Activated naive CD4-positive, alpha-beta T cell treated with anti-CD3 and anti-CD28 coated beads for 36 hours (primary cell): ENCODE data around the gene COL17A1. TPM values are rescaled to one million over a fixed set of nuclear protein-coding genes. Genes with fewer than 3 reads are reported as not detected.
A peak's percentile ranks its signal among the peaks of the same experiment; 100 is the strongest.

Experiments
- CTCF ChIA-PET: fragments of 350-600 bp; sonication (Branson Sonifier 250); formaldehyde crosslinking; loops from one replicate; lab custom pipeline; 2021; ENCODE audit warnings: antibody characterized with exemption; lab: Charles Lee
- DNase-seq: peaks from one replicate; pipeline ENCODE4 v3.0.0-alpha.2; 2020
- H3K27ac Mint-ChIP-seq: one replicate; pipeline ENCODE4 v1.8.0; 2021; ENCODE audit warnings: mild to moderate bottlenecking, mixed read lengths
- H3K27me3 Mint-ChIP-seq: one replicate; pipeline ENCODE4 v1.8.0; 2021; ENCODE audit warnings: low read depth, mixed read lengths
- H3K36me3 Mint-ChIP-seq: one replicate; pipeline ENCODE4 v1.8.0; 2021; ENCODE audit warnings: low read depth, mixed read lengths
- H3K4me1 Mint-ChIP-seq: one replicate; pipeline ENCODE4 v1.8.0; 2021; ENCODE audit warnings: low read depth, mixed read lengths
- H3K4me3 Mint-ChIP-seq: one replicate; pipeline ENCODE4 v1.8.0; 2021; ENCODE audit warnings: mild to moderate bottlenecking, moderate library complexity, mixed read lengths
- H3K9me3 Mint-ChIP-seq: one replicate; pipeline ENCODE4 v1.8.0; 2021; ENCODE audit warnings: mixed read lengths
- intact Hi-C: fragments of 100-400 bp; cut with micrococcal nuclease; formaldehyde crosslinking; loops from one replicate; pipeline ENCODE4 v1.15.1; 2023
- total RNA-seq, 2 experiments: library from RNA; stranded (reverse); gene quantifications; one replicate each; pipeline ENCODE4 v1.2.3, GENCODE V29; 2021

COL17A1 gene
- total RNA-seq, 2 experiments from 2014 or later = not detected

DNA sequence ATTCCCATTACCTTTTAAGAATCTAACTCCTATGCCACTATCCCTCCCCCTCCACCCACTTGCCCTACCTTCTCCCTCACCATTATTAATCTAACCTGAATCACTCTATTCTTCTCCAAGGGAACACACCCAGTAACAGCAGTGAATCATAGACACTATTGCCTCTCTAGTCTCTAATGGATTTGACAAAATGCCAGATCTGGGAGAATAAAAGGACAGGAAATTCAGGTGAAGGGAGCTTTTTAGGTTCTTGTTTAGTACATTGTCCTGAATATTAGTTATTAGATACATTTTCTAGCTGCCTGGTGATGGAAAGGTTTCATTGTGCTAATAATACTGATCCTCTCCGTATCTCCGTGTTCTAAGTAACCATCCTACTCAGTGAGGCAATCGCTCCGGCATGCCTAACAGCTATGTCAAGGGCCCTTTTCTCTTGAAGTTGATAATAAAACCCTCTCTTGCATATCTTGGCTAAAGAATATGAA is 32.2 kb upstream of the COL17A1 start:
- no peaks in the 10 kb centered on the region for H3K9me3 Mint-ChIP-seq
- intact Hi-C loops = no loop called here

DNA sequence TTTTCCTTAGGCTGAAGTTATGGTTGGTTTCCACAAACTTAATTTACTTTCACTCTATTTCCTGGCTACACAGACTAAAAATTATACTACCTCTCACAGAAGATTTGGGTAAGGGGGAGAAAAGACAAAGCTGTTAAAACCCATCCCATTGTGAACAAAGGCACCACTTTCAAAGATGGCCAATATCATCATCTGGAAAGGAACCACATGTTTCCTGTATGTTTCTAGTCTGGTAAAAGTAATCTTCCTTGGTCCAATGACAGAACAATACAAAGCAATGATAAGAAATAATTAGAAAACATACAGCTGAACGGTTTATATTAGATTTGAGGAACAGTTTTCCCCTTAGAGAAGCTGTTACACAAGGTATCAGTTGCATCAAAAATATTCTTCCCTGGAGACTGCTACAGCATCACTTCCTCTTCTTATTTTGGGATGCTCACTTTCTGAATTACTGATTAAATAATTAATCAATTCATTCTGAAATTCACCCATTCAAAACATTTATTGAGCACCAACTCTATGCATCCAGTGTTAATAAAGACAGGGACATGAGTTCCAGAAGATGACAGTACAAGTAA is 27.8 kb upstream of the COL17A1 start:
- Mint-ChIP-seq H3K4me3 (no peak overlapping the region), H3K27me3 (no peaks in the 10 kb centered on the region), H3K4me1 (peaks cover 11% of the 10 kb centered on the region), H3K9me3 (no peaks in the 10 kb centered on the region), H3K27ac (no peak overlapping the region), H3K36me3 (no peaks in the 10 kb centered on the region)
- intact Hi-C loops = no loop called here
- DNase-seq = no peak
- CTCF ChIA-PET = no interaction called here

More for the DNA sequence above, 32.2 kb upstream of the COL17A1 start:
- H3K27ac Mint-ChIP-seq = no peak overlapping the region
- CTCF ChIA-PET = no interaction called here
- H3K4me3 Mint-ChIP-seq = no peak overlapping the region
- H3K27me3 Mint-ChIP-seq = no peaks in the 10 kb centered on the region
- peaks cover 20% of the 10 kb centered on the region for H3K4me1 Mint-ChIP-seq
- H3K36me3 Mint-ChIP-seq = no peaks in the 10 kb centered on the region
- no peak for DNase-seq

DNA sequence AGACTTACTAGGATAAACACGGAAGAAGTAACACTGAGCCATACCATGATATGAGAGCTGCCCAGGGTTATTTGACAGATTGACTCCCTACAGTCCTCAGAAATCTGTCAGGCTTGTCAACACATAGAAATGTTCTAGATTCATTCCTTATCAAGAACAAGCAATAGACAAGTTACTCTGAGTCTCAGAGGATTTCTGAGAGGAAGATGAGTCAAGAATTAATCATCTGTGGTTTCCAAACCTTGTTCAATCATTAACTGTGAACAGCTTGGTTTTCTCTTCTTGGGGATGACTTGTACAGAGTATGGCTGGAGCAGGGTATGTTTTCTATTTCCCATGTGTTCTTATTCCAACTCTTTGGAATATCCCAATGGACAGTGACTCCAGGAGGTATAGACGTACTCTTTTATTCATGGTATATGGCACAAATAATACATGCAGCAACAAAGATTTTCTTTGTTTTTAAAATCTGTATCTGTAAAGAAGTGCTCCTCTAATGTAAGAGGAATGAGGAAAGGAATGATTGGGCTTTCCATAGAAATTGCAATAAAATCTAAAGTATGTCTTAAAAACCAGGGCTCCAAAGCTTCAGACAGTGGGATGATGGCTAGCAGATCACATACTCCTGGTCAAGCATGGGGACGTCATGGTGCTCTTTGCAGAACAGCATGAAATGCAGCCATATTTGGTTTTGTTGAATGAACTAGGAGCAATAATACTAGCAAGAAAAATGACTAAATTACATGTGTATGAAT is 24.4 kb upstream of the COL17A1 start:
- CTCF ChIA-PET = interaction anchor here (0.8 kb wide), 1 partner anchor 11 kb away, joined by 3 read pairs; no protein-coding TSS in a partner anchor
- H3K4me3 Mint-ChIP-seq = no peak overlapping the region
- H3K36me3 Mint-ChIP-seq = no peaks in the 10 kb centered on the region
- intact Hi-C loops = loop anchor here (1.0 kb wide), 1 partner anchor 11 kb away; no protein-coding TSS in a partner anchor
- H3K27ac Mint-ChIP-seq = peak overlapping the region; percentile 39
- DNase-seq = no peak
- H3K9me3 Mint-ChIP-seq = no peaks in the 10 kb centered on the region
- no peaks in the 10 kb centered on the region for H3K27me3 Mint-ChIP-seq
- H3K4me1 Mint-ChIP-seq = peaks cover 9% of the 10 kb centered on the region

DNA sequence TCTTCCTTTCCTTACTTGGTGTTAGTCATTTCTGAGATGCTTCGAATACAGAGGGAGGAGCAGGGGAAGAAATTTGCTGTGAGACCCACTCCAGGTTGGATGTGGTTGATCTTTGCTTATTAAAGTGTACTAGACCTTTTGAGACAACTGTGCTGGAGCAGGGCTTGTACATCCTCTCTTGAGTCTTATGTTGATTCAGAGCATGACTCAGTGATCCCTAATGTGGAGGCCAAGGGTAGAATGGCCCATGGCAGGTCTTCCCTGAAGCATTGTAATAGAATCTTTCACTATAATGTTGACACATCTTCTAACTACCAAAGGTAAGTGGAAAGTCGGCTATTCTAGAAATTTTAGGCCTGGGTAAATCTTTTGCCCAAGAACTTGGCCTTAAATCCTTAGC is 19.2 kb upstream of the COL17A1 start:
- CTCF ChIA-PET = interaction anchor here (0.7 kb wide), 1 partner anchor 18 kb away, joined by 3 read pairs; no protein-coding TSS in a partner anchor
- no peaks in the 10 kb centered on the region for H3K9me3 Mint-ChIP-seq
- peaks cover 13% of the 10 kb centered on the region for H3K4me1 Mint-ChIP-seq

DNA sequence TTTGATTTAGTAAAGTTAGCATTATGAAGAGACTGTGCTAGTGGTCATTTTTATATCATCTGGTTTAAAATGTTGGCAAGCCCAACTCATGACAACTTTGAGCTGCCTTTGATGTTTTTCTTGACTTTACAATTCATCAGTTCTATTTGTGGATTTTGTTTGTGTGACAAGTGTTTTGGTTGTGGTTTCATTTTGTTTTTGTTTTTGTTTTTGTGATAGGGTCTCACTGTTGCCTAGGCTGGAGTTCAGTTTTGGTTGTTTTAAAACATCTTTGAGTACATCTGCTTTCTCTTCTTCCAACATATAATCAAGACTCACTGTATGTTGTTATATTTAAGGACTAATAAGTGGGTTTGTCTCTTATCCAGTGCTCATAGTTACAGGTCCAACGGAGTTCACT is 18.7 kb upstream of the COL17A1 start:
- H3K4me3 Mint-ChIP-seq = no peak overlapping the region
- intact Hi-C loops = no loop called here
- H3K27me3 Mint-ChIP-seq = no peaks in the 10 kb centered on the region
- CTCF ChIA-PET = interaction anchor here (0.7 kb wide), 1 partner anchor 18 kb away, joined by 3 read pairs; no protein-coding TSS in a partner anchor
- H3K27ac Mint-ChIP-seq = no peak overlapping the region
- no peaks in the 10 kb centered on the region for H3K9me3 Mint-ChIP-seq
- H3K36me3 Mint-ChIP-seq = no peaks in the 10 kb centered on the region
- no peak for DNase-seq
- peaks cover 9% of the 10 kb centered on the region for H3K4me1 Mint-ChIP-seq

More for the DNA sequence above, 19.2 kb upstream of the COL17A1 start:
- peak; percentile 14 for DNase-seq
- no peak overlapping the region for H3K4me3 Mint-ChIP-seq
- no peaks in the 10 kb centered on the region for H3K36me3 Mint-ChIP-seq
- intact Hi-C loops = no loop called here
- H3K27ac Mint-ChIP-seq = no peak overlapping the region
- H3K27me3 Mint-ChIP-seq = no peaks in the 10 kb centered on the region

DNA sequence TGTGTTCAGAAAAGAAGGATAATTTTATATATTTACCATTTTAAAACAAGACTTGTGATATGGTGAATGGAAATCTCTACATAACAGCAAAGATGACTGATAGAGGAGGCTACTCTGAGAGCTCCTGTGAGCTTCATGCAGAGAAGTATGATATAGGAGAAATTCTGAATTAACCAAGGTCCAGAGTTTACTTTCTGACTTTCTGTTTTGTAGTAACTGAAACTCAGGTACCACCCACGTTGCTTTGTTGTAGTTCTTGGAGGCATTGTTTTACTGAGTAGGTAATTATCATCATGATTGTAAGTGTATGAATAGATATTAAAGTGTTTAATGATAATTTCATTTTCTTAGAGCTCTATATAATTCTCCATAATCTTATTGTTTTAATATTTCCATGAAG is 18.3 kb upstream of the COL17A1 start:
- CTCF ChIA-PET = interaction anchor here (0.7 kb wide), 1 partner anchor 19 kb away, joined by 3 read pairs; no protein-coding TSS in a partner anchor
- no peak overlapping the region for H3K4me3 Mint-ChIP-seq
- H3K27me3 Mint-ChIP-seq = no peaks in the 10 kb centered on the region
- H3K36me3 Mint-ChIP-seq = no peaks in the 10 kb centered on the region
- DNase-seq = no peak
- no peak overlapping the region for H3K27ac Mint-ChIP-seq
- no peaks in the 10 kb centered on the region for H3K9me3 Mint-ChIP-seq
- intact Hi-C loops = no loop called here
- H3K4me1 Mint-ChIP-seq = peaks cover 9% of the 10 kb centered on the region

DNA sequence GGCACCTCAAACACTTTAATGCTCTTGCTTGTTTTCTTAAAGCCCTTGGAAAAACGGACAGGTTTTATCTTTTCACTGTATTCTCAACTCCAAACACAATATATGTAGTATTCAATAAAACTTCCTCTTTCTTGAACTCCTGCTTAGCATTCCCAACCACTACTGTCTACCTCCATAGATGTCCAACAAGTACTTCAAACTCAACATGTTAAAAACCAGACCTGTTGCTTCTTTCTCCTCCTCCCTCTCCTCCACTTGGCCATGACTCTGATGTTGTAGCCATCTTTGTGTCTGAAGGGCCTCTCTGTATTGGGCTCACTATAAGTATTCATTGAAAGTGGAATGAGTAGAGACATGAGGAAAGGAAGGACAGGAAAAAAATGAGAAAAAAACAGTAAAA is 16.2 kb upstream of the COL17A1 start:
- H3K36me3 Mint-ChIP-seq = no peaks in the 10 kb centered on the region
- CTCF ChIA-PET = no interaction called here
- intact Hi-C loops = loop anchor here (1.0 kb wide), 1 partner anchor 8 kb away; no protein-coding TSS in a partner anchor
- H3K4me3 Mint-ChIP-seq = no peak overlapping the region
- H3K9me3 Mint-ChIP-seq = no peaks in the 10 kb centered on the region
- H3K4me1 Mint-ChIP-seq = peaks cover 9% of the 10 kb centered on the region
- H3K27ac Mint-ChIP-seq = no peak overlapping the region
- H3K27me3 Mint-ChIP-seq = no peaks in the 10 kb centered on the region
- DNase-seq = no peak

DNA sequence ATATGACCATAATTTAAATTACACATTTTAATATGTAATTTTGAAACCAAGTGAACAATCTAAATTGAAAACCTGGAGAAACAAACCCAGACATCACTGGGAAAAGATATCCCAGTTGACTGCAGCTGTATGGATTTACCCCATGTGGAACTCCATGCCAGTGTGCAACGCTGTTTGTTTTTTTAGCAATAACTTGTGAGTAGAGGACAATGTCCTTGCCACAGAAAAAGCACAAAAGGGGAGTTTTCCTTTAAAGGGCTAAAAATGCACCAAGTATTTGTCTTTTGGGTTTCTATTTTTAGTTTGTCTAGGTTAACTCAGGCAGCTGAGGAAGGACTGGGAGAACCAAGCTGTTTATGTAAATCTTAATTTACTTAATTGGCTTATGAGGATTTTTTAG is 15.1 kb upstream of the COL17A1 start:
- DNase-seq = no peak
- H3K27ac Mint-ChIP-seq = no peak overlapping the region
- H3K27me3 Mint-ChIP-seq = no peaks in the 10 kb centered on the region
- intact Hi-C loops = no loop called here
- CTCF ChIA-PET = no interaction called here
- no peaks in the 10 kb centered on the region for H3K9me3 Mint-ChIP-seq
- no peaks in the 10 kb centered on the region for H3K36me3 Mint-ChIP-seq
- no peak overlapping the region for H3K4me3 Mint-ChIP-seq
- H3K4me1 Mint-ChIP-seq = peaks cover 9% of the 10 kb centered on the region

DNA sequence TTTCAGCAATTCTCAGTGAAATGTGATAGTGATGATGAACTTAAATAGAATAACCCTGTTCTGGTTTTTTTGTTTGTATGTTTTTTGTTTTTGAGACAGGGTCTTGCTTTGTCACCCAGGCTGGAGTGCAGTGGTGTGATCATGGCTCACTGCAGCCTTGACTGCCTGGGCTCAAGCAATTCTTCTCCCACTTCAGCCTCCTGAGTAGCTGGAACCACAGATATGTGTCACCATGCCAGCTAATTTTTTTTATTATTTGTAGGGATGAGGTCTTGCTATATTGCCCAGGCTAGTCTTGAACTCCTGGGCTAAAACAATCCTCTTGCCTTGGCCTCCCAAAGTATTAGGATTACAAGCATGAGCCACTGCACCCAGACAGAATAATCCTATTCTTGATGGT is 14.3 kb upstream of the COL17A1 start:
- H3K27me3 Mint-ChIP-seq = no peaks in the 10 kb centered on the region
- intact Hi-C loops = no loop called here
- H3K4me3 Mint-ChIP-seq = no peak overlapping the region
- CTCF ChIA-PET = interaction anchor here (1.1 kb wide), 1 partner anchor 22 kb away, joined by 3 read pairs; the partner anchor contains the start of gene SFR1
- no peak for DNase-seq
- H3K4me1 Mint-ChIP-seq = peaks cover 7% of the 10 kb centered on the region
- no peak overlapping the region for H3K27ac Mint-ChIP-seq
- no peaks in the 10 kb centered on the region for H3K9me3 Mint-ChIP-seq
- no peaks in the 10 kb centered on the region for H3K36me3 Mint-ChIP-seq

DNA sequence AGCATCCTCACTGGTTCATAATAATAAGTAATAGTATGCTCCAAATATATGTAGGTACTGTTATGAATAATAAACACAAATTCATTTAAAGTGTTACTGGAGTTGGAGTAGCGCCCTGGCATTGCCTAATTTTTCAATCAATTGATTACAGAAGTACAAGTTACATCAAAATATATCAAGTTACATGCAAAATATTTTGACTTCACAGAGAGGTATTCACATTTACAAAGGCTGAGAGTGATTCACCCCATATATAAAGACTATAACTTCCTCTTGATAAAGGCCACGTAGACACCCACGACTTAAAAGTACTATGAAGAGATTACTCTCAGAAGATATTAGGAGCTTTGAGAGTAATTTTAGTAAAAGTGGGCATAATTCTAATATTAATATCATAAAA is 13.6 kb upstream of the COL17A1 start:
- Mint-ChIP-seq H3K27ac (no peak overlapping the region), H3K4me3 (no peak overlapping the region), H3K4me1 (peaks cover 3% of the 10 kb centered on the region), H3K36me3 (no peaks in the 10 kb centered on the region), H3K27me3 (no peaks in the 10 kb centered on the region), H3K9me3 (peaks cover 2% of the 10 kb centered on the region)
- no peak for DNase-seq
- CTCF ChIA-PET = interaction anchor here (1.1 kb wide), 1 partner anchor 22 kb away, joined by 3 read pairs; the partner anchor contains the start of gene SFR1
- intact Hi-C loops = no loop called here

DNA sequence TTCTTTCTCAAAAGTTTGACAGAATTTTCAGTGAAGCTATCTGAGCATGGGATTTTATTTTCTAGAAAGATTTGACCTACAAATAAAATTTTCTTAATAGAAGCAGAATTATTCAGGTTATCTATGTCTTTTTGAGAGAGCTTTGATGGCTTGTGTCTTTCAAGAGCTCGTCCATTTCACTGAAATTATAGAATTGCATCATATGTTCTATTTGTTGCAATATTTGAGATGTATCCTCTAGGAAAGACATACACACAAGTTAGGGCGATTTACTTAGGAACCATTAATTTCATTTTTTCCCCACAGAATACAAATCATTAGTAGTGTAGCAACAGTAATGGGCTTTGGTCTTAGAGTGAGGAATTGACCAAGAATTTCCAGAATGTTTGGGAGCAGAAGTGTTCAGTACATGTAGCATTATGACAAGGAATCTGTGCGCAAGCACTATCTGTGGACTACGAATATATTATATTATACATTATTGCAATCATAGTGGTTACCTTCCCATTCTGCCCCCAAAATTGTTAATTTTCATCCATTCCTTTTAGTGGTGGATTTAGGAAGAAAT is 12.8 kb upstream of the COL17A1 start:
- H3K27ac Mint-ChIP-seq = no peak overlapping the region
- no peak for DNase-seq
- no peak overlapping the region for H3K4me3 Mint-ChIP-seq
- no peaks in the 10 kb centered on the region for H3K27me3 Mint-ChIP-seq
- H3K9me3 Mint-ChIP-seq = peaks cover 2% of the 10 kb centered on the region
- intact Hi-C loops = no loop called here
- peaks cover 10% of the 10 kb centered on the region for H3K4me1 Mint-ChIP-seq
- H3K36me3 Mint-ChIP-seq = no peaks in the 10 kb centered on the region
- CTCF ChIA-PET = no interaction called here

DNA sequence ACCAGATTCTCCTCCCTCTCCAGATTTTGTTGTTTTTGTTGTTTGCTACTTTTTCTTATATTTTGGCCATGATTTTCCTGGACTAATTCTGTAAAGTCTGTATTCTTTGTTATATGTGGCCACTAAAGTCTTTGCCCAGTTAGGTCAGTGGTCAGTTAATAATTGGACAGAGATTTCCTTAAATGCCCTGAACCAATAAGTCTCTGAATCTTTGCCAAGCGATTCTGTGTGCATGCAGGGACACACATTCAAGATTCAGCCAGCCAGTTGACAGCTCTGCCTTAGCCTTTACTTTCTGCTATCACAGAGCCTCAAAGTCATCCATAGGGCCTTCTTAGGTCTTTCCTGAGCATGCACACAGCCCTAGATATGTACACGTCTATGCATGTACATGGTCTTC is 11.0 kb upstream of the COL17A1 start:
- Mint-ChIP-seq H3K27ac (no peak overlapping the region), H3K27me3 (no peaks in the 10 kb centered on the region), H3K4me3 (no peak overlapping the region), H3K4me1 (peaks cover 10% of the 10 kb centered on the region), H3K9me3 (peaks cover 4% of the 10 kb centered on the region), H3K36me3 (no peaks in the 10 kb centered on the region)
- CTCF ChIA-PET = no interaction called here
- intact Hi-C loops = no loop called here
- DNase-seq = no peak
